AML-193 (cell line): Measurements from ENCODE around the gene CHFR.
"Not testable (repeated sequence)": the region's sequence is repeated elsewhere in the genome, so short reads cannot be mapped to it uniquely, and the experiment has no call there.

ENCODE experiments used
- DNase-seq, 2 experiments: peaks; one replicate each; lab custom pipeline; 2025; lab: John Stamatoyannopoulos, UW

The CHFR gene

GRCh38 chr12:132874620-132875019 lies 12.8 kb downstream of the CHFR start:
- DNase-seq: not testable (repeated sequence)

DNA sequence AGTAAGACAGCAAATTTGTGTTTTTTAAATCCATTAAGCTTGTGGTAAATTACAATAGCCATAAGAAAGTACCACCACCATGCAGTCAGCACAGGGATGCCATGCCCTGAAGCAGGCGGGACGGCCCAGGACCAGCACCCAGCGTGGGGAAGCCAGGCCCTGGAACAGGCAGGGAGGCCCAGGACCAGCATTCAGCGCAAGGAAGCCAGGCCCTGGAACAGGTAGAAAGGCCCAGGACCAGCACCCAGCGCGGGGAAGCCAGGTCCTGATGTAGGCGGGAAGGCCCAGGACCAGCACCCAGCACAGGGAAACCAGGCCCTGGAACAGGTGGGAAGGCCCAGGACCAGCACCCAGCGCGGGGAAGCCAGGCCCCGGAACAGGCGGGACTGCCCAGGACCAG lies 13.2 kb downstream of the CHFR start:
- no peak for DNase-seq

- DNase-seq: no peak
These were observed 13.7 kb downstream of the CHFR start for GRCh38 chr12:132873724-132874123.

DNA sequence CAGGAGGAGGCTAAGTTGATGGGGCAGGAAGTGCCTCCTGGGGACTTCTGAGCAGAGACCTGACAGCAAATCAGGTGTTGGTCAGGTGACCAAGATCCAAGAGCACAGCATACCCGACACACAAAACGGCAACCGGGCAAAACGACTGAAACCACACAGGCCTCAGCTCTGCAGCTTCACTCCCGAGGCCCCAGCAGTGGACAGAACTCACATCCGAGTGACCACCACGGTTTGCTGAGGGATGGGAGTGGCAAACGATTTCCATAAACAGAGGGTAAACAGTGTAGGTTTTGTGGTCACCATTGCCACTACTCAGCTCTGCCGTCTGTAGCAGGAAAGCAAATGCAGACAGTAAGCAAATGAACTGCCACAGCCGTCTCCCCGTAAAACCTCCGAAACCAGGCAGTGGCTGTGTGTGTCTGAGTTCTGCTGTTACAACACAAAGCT lies 14.4 kb downstream of the CHFR start:
- no peak for DNase-seq

DNA sequence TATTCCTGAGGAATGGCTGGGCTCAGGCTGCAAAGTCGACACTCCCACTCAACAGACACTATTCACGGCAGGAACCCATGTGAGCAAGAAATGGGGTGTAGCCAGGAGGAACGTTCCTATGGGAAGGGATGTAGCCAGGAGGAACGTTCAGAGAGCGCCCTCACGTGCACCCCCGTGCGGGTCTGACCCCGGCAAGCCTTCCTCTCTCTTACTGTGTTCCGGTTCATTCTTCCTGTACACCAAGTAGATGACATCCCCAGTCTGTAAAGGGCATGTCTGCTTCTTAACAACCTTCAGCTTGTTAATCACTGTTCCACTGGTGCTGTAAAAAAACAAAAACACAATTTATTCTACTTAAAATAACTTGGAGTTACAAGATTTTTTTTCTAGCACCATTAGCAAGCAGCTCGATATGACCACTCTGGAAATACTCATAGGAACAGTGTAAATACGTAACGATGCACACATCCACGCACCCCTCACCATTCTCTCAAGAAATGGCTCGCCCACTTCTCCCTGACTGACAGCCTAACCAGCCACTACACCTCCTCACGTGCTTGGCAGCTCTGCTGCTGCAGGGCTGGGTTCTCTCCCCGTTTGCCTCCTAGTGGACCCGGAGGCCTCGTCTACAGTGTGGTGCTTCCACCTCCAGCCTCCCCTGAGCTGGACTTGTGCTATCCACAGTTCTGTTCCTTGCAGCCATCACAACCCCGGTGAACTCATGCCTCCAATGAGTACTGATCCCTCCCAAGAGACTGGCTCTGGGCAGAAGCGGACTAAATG lies 15.1 kb downstream of the CHFR start:
- DNase-seq: no peak

- no peak for DNase-seq
These were observed 17.9 kb downstream of the CHFR start for GRCh38 chr12:132869551-132869950.

- DNase-seq: no peak
These were observed 21.1 kb downstream of the CHFR start for GRCh38 chr12:132866251-132866828.

DNA sequence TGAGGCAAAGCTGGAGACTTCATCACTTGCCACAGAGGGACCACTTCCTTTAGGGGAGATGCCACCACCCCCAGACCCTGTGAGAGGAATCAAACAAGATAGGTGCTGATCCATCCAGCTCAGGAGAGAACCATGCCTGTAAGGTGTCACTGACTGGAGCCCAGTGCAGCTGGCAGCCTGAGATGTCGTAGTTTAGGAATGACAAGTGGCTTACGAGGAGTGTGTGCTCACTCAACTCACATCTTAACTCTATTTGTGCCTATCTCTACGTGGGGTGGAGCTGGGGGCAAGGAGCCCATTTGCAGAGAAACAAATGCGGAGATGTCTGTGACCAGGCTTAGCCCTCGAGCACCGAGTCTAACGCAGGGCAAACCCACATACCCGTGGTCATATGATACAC lies 25.8 kb downstream of the CHFR start:
- DNase-seq: no peak

DNA sequence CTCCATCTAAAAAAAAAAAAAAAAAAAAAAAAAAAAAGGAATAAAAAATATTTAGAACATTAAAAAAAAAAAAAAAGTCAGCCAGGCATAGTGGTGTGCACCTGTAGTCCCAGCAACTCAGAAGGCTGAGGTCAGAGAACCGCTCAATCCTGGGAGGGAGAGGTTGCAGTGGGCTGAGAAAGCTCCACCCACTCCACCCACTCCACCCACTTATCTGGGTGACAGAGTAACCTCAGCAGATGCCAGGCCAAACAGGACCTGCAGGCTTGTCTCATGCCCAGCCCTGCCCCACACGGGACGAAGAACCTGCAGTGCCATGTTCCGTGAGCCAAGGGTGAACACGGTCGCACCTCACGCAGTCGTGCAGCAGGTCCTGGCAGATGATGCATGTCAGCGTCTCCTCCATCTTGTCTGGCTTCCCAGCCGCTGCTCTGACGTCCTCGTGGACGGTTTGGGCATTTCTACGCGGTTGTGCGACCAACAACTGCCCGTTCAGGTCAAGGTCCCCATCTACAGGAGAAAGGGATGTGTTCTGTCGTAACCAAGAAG lies 28.6 kb downstream of the CHFR start:
- no peak for DNase-seq

DNA sequence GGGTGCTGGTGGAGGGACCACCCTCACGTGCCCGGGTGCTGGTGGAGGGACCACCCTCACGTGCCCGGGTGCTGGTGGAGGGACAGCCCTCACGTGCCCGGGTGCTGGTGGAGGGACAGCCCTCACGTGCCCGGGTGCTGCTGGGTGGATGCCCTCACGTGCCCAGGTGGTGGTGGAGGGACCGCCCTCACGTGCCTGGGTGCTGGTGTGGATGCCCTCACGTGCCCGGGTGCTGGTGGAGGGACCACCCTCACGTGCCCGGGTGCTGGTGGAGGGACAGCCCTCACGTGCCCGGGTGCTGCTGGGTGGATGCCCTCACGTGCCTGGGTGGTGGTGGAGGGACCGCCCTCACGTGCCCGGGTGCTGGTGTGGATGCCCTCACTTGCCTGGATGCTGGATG lies 30.4 kb downstream of the CHFR start:
- DNase-seq: not testable (repeated sequence)

- DNase-seq: no peak
These were observed 30.8 kb downstream of the CHFR start for GRCh38 chr12:132856581-132856980.

DNA sequence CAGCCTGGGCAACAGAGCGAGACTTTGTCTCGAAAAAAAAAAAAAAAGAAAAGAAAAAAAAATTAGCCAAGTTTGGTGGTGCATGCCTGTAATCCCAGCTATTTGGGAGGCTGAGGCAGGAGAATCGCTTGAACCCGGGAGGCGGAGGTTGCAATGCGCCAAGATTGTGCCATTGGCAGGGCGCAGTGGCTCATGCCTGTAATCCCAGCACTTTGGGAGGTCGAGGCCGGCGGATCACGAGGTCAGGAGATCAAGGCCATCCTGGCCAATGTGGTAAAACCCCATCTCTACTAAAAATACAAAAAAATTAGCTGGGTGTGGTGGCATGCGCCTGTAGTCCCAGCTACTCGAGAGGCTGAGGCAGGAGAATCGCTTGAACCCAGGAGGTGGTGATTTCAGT lies 32.2 kb downstream of the CHFR start:
- not testable (repeated sequence) for DNase-seq

- DNase-seq: no peak
These were observed 33.9 kb downstream of the CHFR start for GRCh38 chr12:132853285-132854092.

- no peak for DNase-seq
These were observed 34.9 kb downstream of the CHFR start for GRCh38 chr12:132852496-132852895.

DNA sequence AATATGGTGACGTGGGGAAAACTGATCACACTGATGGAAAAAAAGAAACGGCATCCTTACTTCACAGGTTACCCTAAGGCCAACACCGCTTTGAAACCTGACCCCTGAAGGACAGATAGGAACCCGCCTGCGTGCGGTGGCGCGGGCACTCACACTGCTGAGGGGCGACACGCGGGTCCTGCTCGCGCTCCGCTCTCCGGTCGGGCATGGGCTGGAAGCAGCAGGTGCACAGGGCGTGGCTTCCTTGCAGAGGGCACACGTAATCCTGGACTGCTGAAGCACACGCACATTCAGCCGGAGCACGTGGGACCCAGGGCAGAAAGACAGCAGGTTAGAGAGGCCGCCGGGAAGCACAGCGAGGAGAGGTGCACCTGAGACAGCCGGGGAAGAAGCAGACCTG lies 35.9 kb downstream of the CHFR start:
- DNase-seq: no peak

- no peak for DNase-seq
These were observed 37.1 kb downstream of the CHFR start for GRCh38 chr12:132850291-132850690.

DNA sequence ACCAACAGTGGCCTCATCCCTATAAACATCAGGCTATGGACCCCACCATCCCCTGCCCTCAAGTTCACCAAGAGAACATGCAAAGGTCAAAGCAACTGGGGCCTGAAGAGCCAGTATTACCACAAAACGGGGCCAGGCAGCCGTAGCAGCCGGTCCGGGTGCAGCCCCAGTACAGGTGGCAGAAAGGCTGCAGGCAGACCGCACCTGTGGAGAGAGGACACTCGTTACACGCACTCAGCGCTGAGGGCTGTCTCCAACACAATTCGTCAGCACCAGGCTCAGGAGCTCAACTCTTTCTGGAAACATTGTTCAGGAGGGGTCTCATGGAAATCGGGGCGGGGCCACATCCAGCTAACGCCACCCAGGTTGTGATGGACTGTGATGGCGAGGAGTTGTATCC lies 38.9 kb downstream of the CHFR start:
- DNase-seq: no peak

GRCh38 chr12:132847363-132848356 lies 39.7 kb downstream of the CHFR start:
- no peak for DNase-seq

DNA sequence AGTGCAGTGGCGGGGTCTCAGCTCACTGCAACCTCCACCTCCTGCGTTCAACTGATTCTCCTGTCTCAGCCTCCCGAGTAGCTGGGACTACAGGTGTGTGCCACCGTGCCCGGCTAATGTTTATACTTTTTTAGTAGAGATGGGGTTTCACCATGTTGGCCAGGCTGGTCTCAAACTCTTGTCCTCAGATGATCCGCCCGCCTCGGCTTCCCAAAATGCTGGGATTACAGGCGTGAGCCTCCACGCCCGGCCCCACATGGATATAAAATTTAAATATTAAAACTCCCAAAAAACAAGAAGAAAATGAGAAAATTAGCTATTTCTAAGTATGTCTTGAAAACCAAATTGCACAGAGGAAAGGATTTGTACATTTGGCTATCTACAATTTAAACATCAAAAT lies 42.7 kb downstream of the CHFR start:
- not testable (repeated sequence) for DNase-seq

GRCh38 chr12:132842449-132843045 lies 44.9 kb downstream of the CHFR start:
- DNase-seq: no peak

DNA sequence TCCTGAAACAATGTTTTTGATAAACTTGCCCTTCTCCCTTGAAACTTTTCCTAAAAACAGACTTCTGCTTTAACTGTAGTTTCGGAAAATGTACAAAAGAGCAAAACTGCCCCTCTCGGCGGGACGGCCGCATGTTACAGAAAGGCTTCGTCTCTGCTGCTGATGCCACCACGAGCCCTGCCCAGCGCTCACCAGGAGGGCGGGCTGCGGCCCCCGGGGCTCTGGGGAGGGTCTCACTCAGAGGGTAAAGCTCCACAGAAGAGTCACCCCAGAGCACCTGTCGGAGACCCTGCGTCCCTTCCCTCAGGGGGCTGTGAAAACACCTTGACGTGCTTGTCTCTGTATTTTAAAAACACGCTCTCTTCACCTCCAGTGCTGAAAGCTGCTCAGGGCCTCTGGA lies 46.3 kb downstream of the CHFR start:
- DNase-seq: no peak
